Neural cell (in vitro differentiated cells): ENCODE measurements around the gene ADH6. TPM values are rescaled to one million over a fixed set of nuclear protein-coding genes. Genes with fewer than 3 reads are reported as not detected.

Source experiments
- H2AFZ ChIP-seq: fragments of 200-600, 300-800 bp; sonication (generic), shearing (Covaris generic); 2 replicates; pipeline ENCODE4 v1.6.0; 2014; ENCODE audit warnings: low read depth, mild to moderate bottlenecking, antibody characterized with exemption, low read length, moderate library complexity
- H3F3A ChIP-seq: fragments of 200-600 bp; shearing (Covaris generic); 2 replicates; pipeline ENCODE4 v1.6.1; 2016; ENCODE audit warnings: mild to moderate bottlenecking, moderate library complexity, mixed read lengths, antibody characterized with exemption, low read length; ENCODE audit not compliant: insufficient read depth, poor library complexity, severe bottlenecking
- H3K27ac ChIP-seq: fragments of 200-600, 300-800 bp; sonication (generic), shearing (Covaris generic); 2 replicates; pipeline ENCODE4 v1.5.1; 2014; ENCODE audit warnings: mild to moderate bottlenecking, low read length, moderate library complexity
- H3K27me3 ChIP-seq: fragments of 300-800, 200-600 bp; sonication (generic), shearing (Covaris generic); 2 replicates; pipeline ENCODE4 v1.6.0; 2014; ENCODE audit warnings: mild to moderate bottlenecking, low read depth, low read length, moderate library complexity; ENCODE audit not compliant: insufficient read depth
- H3K36me3 ChIP-seq: fragments of 300-800, 200-600 bp; sonication (generic), shearing (Covaris generic); 2 replicates; pipeline ENCODE4 v1.5.1; 2014; ENCODE audit warnings: mild to moderate bottlenecking, antibody characterized with exemption, low read length, moderate library complexity; ENCODE audit not compliant: insufficient read depth
- H3K4me2 ChIP-seq: fragments of 300-800, 200-600 bp; sonication (generic), shearing (Covaris generic); 2 replicates; pipeline ENCODE4 v1.6.0; 2014; ENCODE audit warnings: mild to moderate bottlenecking, low read length
- H3K4me3 ChIP-seq: fragments of 300-800, 200-600 bp; sonication (generic), shearing (Covaris generic); 2 replicates; pipeline ENCODE4 v1.5.1; 2014; ENCODE audit warnings: mild to moderate bottlenecking, low read length, moderate library complexity
- H3K79me2 ChIP-seq: fragments of 200-600 bp; shearing (Covaris generic); replicated peaks from 2 replicates; pipeline ENCODE4 v1.6.0; 2014; ENCODE audit warnings: mild to moderate bottlenecking, low read length, moderate library complexity; ENCODE audit not compliant: insufficient read depth
- H3K9ac ChIP-seq: fragments of 300-800, 200-600 bp; sonication (generic), shearing (Covaris generic); 2 replicates; pipeline ENCODE4 v1.6.1; 2016; ENCODE audit warnings: mild to moderate bottlenecking, low read length, mixed read lengths
- H3K9me2 ChIP-seq: fragments of 200-600 bp; shearing (Covaris generic); 2 replicates; pipeline ENCODE4 v1.6.1; 2016; ENCODE audit warnings: mild to moderate bottlenecking, low read length, mixed read lengths; ENCODE audit not compliant: insufficient read depth
- H3K9me3 ChIP-seq: fragments of 200-600, 300-800 bp; sonication (generic), shearing (Covaris generic); 2 replicates; pipeline ENCODE4 v1.6.1; 2016; ENCODE audit warnings: mild to moderate bottlenecking, mixed run types, low read length, moderate library complexity, mixed read lengths
- H4K20me1 ChIP-seq: fragments of 200-600 bp; shearing (Covaris generic); 2 replicates; pipeline ENCODE4 v1.6.1; 2016; ENCODE audit warnings: mild to moderate bottlenecking, mixed run types; ENCODE audit not compliant: insufficient read depth
- EP300 ChIP-seq: fragments of 450-650 bp; conservative IDR thresholded peaks from 2 replicates; pipeline ENCODE4 v1.6.1; 2014; ENCODE audit warnings: antibody characterized with exemption, mild to moderate bottlenecking, moderate library complexity; ENCODE audit not compliant: poor library complexity, severe bottlenecking
- EZH2 ChIP-seq: fragments of 200-600, 300-800 bp; shearing (Covaris generic), sonication (generic); IDR thresholded peaks from 2 replicates; pipeline ENCODE4 v1.6.1; 2014; ENCODE audit warnings: antibody characterized with exemption, low read length, borderline replicate concordance, mild to moderate bottlenecking; ENCODE audit not compliant: insufficient read depth, poor library complexity, severe bottlenecking
- MXI1 ChIP-seq: fragments of 450-650 bp; conservative IDR thresholded peaks from 2 replicates; pipeline ENCODE4 v1.6.1; 2014; ENCODE audit warnings: antibody characterized with exemption, mild to moderate bottlenecking; ENCODE audit not compliant: poor library complexity, severe bottlenecking
- POLR2AphosphoS5 ChIP-seq: IDR thresholded peaks from 2 replicates; pipeline ENCODE4 v1.6.1; 2012
- RAD21 ChIP-seq: fragments of 450-650 bp; conservative IDR thresholded peaks from 2 replicates; pipeline ENCODE4 v1.6.1; 2014; ENCODE audit warnings: antibody characterized with exemption, mild to moderate bottlenecking, moderate library complexity
- SMC3 ChIP-seq: fragments of 450-650 bp; conservative IDR thresholded peaks from 2 replicates; pipeline ENCODE4 v1.6.1; 2014; ENCODE audit warnings: antibody characterized with exemption, mild to moderate bottlenecking, moderate library complexity; ENCODE audit not compliant: poor library complexity
- TAF1 ChIP-seq: IDR thresholded peaks from 2 replicates; pipeline ENCODE4 v1.6.1; 2012; ENCODE audit warnings: low read depth
- polyA plus RNA-seq: library from polyadenylated mRNA; depleted of rRNA; stranded (reverse); fragments of >200 nt; gene quantifications from 2 replicates; pipeline ENCODE4 v1.2.3, GENCODE V29; 2014
- TF ChIP-seq, protein P1 (sequence below): IDR thresholded peaks from 2 replicates; pipeline ENCODE4 v1.6.1; 2012; ENCODE audit warnings: borderline replicate concordance
- TF ChIP-seq, protein P2 (sequence below): fragments of 450-650 bp; IDR thresholded peaks from 2 replicates; pipeline ENCODE4 v1.5.1; 2014; ENCODE audit warnings: antibody characterized with exemption, mild to moderate bottlenecking, moderate library complexity; ENCODE audit not compliant: poor library complexity, severe bottlenecking

Gene ADH6
- polyA plus RNA-seq, 1 donor from 2014 or later, result not detected

- H3K27me3 ChIP-seq, result no peaks in the 10 kb centered on the region
- H3K9me3 ChIP-seq, result no peaks in the 10 kb centered on the region
- no peak overlapping the region for H2AFZ ChIP-seq
- no peak overlapping the region for H3K27ac ChIP-seq
- H3K9me2 ChIP-seq, result no peaks in the 10 kb centered on the region
- H3K9ac ChIP-seq, result no peak overlapping the region
- H3K4me2 ChIP-seq, result no peak overlapping the region
- H3K79me2 ChIP-seq, result no peaks in the 10 kb centered on the region
- H3F3A ChIP-seq, result no peaks in the 10 kb centered on the region
- no peak for TF ChIP-seq SMC3
- TF ChIP-seq EP300, result no peak
- TF ChIP-seq MXI1, result no peak
- no peak for TF ChIP-seq RAD21
- no peak for TF ChIP-seq TAF1
- TF ChIP-seq POLR2AphosphoS5, result no peak
- TF ChIP-seq EZH2, result no peak
- TF ChIP-seq, protein P1, sequence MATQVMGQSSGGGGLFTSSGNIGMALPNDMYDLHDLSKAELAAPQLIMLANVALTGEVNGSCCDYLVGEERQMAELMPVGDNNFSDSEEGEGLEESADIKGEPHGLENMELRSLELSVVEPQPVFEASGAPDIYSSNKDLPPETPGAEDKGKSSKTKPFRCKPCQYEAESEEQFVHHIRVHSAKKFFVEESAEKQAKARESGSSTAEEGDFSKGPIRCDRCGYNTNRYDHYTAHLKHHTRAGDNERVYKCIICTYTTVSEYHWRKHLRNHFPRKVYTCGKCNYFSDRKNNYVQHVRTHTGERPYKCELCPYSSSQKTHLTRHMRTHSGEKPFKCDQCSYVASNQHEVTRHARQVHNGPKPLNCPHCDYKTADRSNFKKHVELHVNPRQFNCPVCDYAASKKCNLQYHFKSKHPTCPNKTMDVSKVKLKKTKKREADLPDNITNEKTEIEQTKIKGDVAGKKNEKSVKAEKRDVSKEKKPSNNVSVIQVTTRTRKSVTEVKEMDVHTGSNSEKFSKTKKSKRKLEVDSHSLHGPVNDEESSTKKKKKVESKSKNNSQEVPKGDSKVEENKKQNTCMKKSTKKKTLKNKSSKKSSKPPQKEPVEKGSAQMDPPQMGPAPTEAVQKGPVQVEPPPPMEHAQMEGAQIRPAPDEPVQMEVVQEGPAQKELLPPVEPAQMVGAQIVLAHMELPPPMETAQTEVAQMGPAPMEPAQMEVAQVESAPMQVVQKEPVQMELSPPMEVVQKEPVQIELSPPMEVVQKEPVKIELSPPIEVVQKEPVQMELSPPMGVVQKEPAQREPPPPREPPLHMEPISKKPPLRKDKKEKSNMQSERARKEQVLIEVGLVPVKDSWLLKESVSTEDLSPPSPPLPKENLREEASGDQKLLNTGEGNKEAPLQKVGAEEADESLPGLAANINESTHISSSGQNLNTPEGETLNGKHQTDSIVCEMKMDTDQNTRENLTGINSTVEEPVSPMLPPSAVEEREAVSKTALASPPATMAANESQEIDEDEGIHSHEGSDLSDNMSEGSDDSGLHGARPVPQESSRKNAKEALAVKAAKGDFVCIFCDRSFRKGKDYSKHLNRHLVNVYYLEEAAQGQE, result no peak
- TF ChIP-seq, protein P2, sequence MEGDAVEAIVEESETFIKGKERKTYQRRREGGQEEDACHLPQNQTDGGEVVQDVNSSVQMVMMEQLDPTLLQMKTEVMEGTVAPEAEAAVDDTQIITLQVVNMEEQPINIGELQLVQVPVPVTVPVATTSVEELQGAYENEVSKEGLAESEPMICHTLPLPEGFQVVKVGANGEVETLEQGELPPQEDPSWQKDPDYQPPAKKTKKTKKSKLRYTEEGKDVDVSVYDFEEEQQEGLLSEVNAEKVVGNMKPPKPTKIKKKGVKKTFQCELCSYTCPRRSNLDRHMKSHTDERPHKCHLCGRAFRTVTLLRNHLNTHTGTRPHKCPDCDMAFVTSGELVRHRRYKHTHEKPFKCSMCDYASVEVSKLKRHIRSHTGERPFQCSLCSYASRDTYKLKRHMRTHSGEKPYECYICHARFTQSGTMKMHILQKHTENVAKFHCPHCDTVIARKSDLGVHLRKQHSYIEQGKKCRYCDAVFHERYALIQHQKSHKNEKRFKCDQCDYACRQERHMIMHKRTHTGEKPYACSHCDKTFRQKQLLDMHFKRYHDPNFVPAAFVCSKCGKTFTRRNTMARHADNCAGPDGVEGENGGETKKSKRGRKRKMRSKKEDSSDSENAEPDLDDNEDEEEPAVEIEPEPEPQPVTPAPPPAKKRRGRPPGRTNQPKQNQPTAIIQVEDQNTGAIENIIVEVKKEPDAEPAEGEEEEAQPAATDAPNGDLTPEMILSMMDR, result no peak
- no peaks in the 10 kb centered on the region for H3K36me3 ChIP-seq
- H3K4me3 ChIP-seq, result no peak overlapping the region
- no peaks in the 10 kb centered on the region for H4K20me1 ChIP-seq
Measured at GRCh38 chr4:99221980-99222379, 2.9 kb upstream of the ADH6 start.

GRCh38 chr4:99219479-99219878 is 433 bp upstream of the ADH6 start:
- Histone ChIP-seq H2AFZ (no peak overlapping the region), H3F3A (no peaks in the 10 kb centered on the region), H3K9me3 (no peaks in the 10 kb centered on the region), H3K9ac (no peak overlapping the region), H3K36me3 (no peaks in the 10 kb centered on the region), H3K27ac (no peak overlapping the region), H3K79me2 (no peaks in the 10 kb centered on the region), H3K9me2 (no peaks in the 10 kb centered on the region), H4K20me1 (no peaks in the 10 kb centered on the region), H3K27me3 (no peaks in the 10 kb centered on the region), H3K4me3 (no peak overlapping the region), H3K4me2 (no peak overlapping the region)
- TF ChIP-seq SMC3 (no peak), POLR2AphosphoS5 (no peak), EZH2 (no peak), EP300 (no peak), TAF1 (no peak), RAD21 (no peak), MXI1 (no peak)
- TF ChIP-seq, protein P1, result no peak
- TF ChIP-seq, protein P2, result no peak
